BJ (cell line): Measurements from ENCODE around the gene PCTP. TPM values are rescaled to one million over a fixed set of nuclear protein-coding genes. Genes with fewer than 3 reads are reported as not detected.

Experiments used
- CTCF ChIA-PET: fragments of 350-600 bp; formaldehyde crosslinking; extraction: SDS; loops from one replicate; lab custom pipeline; 2021; ENCODE audit warnings: antibody characterized with exemption, inconsistent platforms; lab: Yijun Ruan, JAX
- POLR2A ChIA-PET: fragments of 300-600 bp; sonication (Branson Sonifier 250); formaldehyde crosslinking; extraction: SDS; loops from one replicate; lab custom pipeline; 2021; ENCODE audit warnings: antibody characterized with exemption; lab: Charles Lee
- DNase-seq: peaks from one replicate; pipeline ENCODE4 v3.0.0-alpha.2; 2011; ENCODE audit warnings: low read depth
- H3K27me3 ChIP-seq: 2 replicates; pipeline ENCODE4 v1.6.0; 2011; ENCODE audit warnings: low read length; ENCODE audit not compliant: control insufficient read depth, insufficient read depth
- H3K36me3 ChIP-seq: 2 replicates; pipeline ENCODE4 v1.5.1; 2011; ENCODE audit warnings: low read length; ENCODE audit not compliant: control insufficient read depth, insufficient read depth
- H3K4me3 ChIP-seq: 2 replicates; pipeline ENCODE4 v1.5.1; 2011; ENCODE audit warnings: low read depth, mild to moderate bottlenecking, control low read depth, low read length
- CTCF ChIP-seq: IDR thresholded peaks from 2 replicates; pipeline ENCODE4 v1.5.1; 2011; ENCODE audit warnings: low read depth, mild to moderate bottlenecking, control low read depth, inconsistent platforms, low read length, moderate library complexity; ENCODE audit not compliant: insufficient read depth
- polyA minus RNA-seq: library from RNA; depleted of rRNA, polyadenylated mRNA; stranded (reverse); fragments of >200 nt; gene quantifications from 2 replicates; pipeline ENCODE4 v1.2.3, GENCODE V29; 2011; rRNA and poly(A)+ RNA removed
- polyA plus RNA-seq: library from polyadenylated mRNA; depleted of rRNA; stranded (reverse); fragments of >200 nt; gene quantifications from 2 replicates; pipeline ENCODE4 v1.2.3, GENCODE V29; 2011; rRNA removed

PCTP gene
- 10.2 and 13.3 TPM in 2 replicates for polyA plus RNA-seq
- 6.7 and 6.8 TPM in 2 replicates for polyA minus RNA-seq

- TF ChIP-seq CTCF, result peak; percentile 58
- peak; percentile 68 for DNase-seq
- H3K36me3 ChIP-seq, result no peaks in the 10 kb centered on the region; the same call in 1 of the 2 replicates
- CTCF ChIA-PET, result interaction anchor here (1.0 to 2.2 kb wide), 8 partner anchors 10 to 224 kb away, joined by 3 to 7 read pairs (median 4); no protein-coding TSS in a partner anchor
- peak within 1 kb of the TSS; percentile 62 for H3K4me3 ChIP-seq
- no peaks in the 10 kb centered on the region for H3K27me3 ChIP-seq
- POLR2A ChIA-PET, result interaction anchor here (0.6 to 0.9 kb wide), 2 partner anchors 13 to 485 kb away, joined by 3 to 4 read pairs; no protein-coding TSS in a partner anchor
Measured at GRCh38 chr17:55750750-55751657, at the start of gene PCTP. TSS of gene PCTP (plus strand) at chr17:55751051. CDS start at chr17:55751104, 53 bp downstream.

- Histone ChIP-seq H3K27me3 (no peaks in the 10 kb centered on the region; the same call in 1 of the 2 replicates), H3K36me3 (no peaks in the 10 kb centered on the region), H3K4me3 (no peak overlapping the region)
- ChIA-PET POLR2A (no interaction called here), CTCF (interaction anchor here (0.9 to 1.2 kb wide), 3 partner anchors 16 to 59 kb away, joined by 3 to 4 read pairs (median 3); no protein-coding TSS in a partner anchor)
- TF ChIP-seq CTCF, result no peak
- no peak for DNase-seq
Measured at GRCh38 chr17:55702150-55702549, 48.7 kb upstream of the PCTP start.

GRCh38 chr17:55704401-55704800 is 46.5 kb upstream of the PCTP start:
- Histone ChIP-seq H3K4me3 (no peak overlapping the region), H3K27me3 (no peaks in the 10 kb centered on the region; the same call in 1 of the 2 replicates), H3K36me3 (no peaks in the 10 kb centered on the region)
- no peak for DNase-seq
- ChIA-PET CTCF (interaction anchor here (0.8 to 1.9 kb wide), 4 partner anchors 18 to 188 kb away, joined by 3 to 4 read pairs (median 3); partner anchors contain the start of gene TMEM100), POLR2A (no interaction called here)
- TF ChIP-seq CTCF, result no peak

GRCh38 chr17:55705847-55706246 is 45.0 kb upstream of the PCTP start:
- DNase-seq, result no peak
- TF ChIP-seq CTCF, result no peak
- no peak overlapping the region for H3K4me3 ChIP-seq
- POLR2A ChIA-PET, result no interaction called here
- no peaks in the 10 kb centered on the region for H3K36me3 ChIP-seq
- no peaks in the 10 kb centered on the region; the same call in 1 of the 2 replicates for H3K27me3 ChIP-seq
- CTCF ChIA-PET, result no interaction called here
